ENCODE data around the gene ZNF385B. TPM values are rescaled to one million over a fixed set of nuclear protein-coding genes. Genes with fewer than 3 reads are reported as not detected.

Gene ZNF385B
- polyA plus RNA-seq, 1 donor from 2014 or later = 0.31 TPM

GRCh38 chr2:179574061-179574519 is 287.3 kb downstream of the ZNF385B start:
- H3K9ac ChIP-seq (ENCODE audit: low read length) = no peak overlapping the region
- no peak overlapping the region for H2AFZ ChIP-seq (ENCODE audit: low read depth, low read length)
- H3K9me3 ChIP-seq (ENCODE audit: low read length) = no peaks in the 10 kb centered on the region
- H3K4me3 ChIP-seq (ENCODE audit: low read length) = no peak overlapping the region
- H3K36me3 ChIP-seq (ENCODE audit: insufficient read depth, low read length) = no peaks in the 10 kb centered on the region
- H3K4me2 ChIP-seq (ENCODE audit: low read length) = no peak overlapping the region
- no peak for TF ChIP-seq EZH2 (IDR thresholded peaks at IDR 0.05; ENCODE audit: borderline replicate concordance, insufficient read depth, low read length, poor library complexity, severe bottlenecking)
- H3K9me2 ChIP-seq (ENCODE audit: insufficient read depth, low read length) = no peaks in the 10 kb centered on the region
- H3F3A ChIP-seq (ENCODE audit: insufficient read depth, low read length, poor library complexity, severe bottlenecking) = no peaks in the 10 kb centered on the region
- H4K20me1 ChIP-seq (ENCODE audit: insufficient read depth) = no peaks in the 10 kb centered on the region
- no peaks in the 10 kb centered on the region for H3K79me2 ChIP-seq (replicated peaks; ENCODE audit: insufficient read depth, low read length)
- H3K27me3 ChIP-seq (ENCODE audit: insufficient read depth, low read depth, low read length) = no peaks in the 10 kb centered on the region
- no peak overlapping the region for H3K27ac ChIP-seq (ENCODE audit: low read length)

- Histone ChIP-seq H2AFZ (ENCODE audit: low read depth, low read length) (no peak overlapping the region), H3K36me3 (ENCODE audit: insufficient read depth, low read length) (no peaks in the 10 kb centered on the region), H3K9ac (ENCODE audit: low read length) (no peak overlapping the region), H3F3A (ENCODE audit: insufficient read depth, low read length, poor library complexity, severe bottlenecking) (no peaks in the 10 kb centered on the region), H4K20me1 (ENCODE audit: insufficient read depth) (no peaks in the 10 kb centered on the region), H3K4me3 (ENCODE audit: low read length) (no peak overlapping the region), H3K4me2 (ENCODE audit: low read length) (no peak overlapping the region), H3K27me3 (ENCODE audit: insufficient read depth, low read depth, low read length) (no peaks in the 10 kb centered on the region), H3K27ac (ENCODE audit: low read length) (no peak overlapping the region), H3K79me2 (replicated peaks; ENCODE audit: insufficient read depth, low read length) (no peaks in the 10 kb centered on the region), H3K9me3 (ENCODE audit: low read length) (no peaks in the 10 kb centered on the region), H3K9me2 (ENCODE audit: insufficient read depth, low read length) (no peaks in the 10 kb centered on the region)
- TF ChIP-seq EZH2 (IDR thresholded peaks at IDR 0.05; ENCODE audit: borderline replicate concordance, insufficient read depth, low read length, poor library complexity, severe bottlenecking) (no peak), EP300 (conservative IDR thresholded peaks at IDR 0.05; ENCODE audit: poor library complexity, severe bottlenecking) (no peak), REST (IDR thresholded peaks at IDR 0.05; ENCODE audit: borderline replicate concordance) (no peak), POLR2AphosphoS5 (IDR thresholded peaks at IDR 0.05) (no peak), MXI1 (conservative IDR thresholded peaks at IDR 0.05; ENCODE audit: poor library complexity, severe bottlenecking) (no peak), SMC3 (conservative IDR thresholded peaks at IDR 0.05; ENCODE audit: poor library complexity) (no peak), RAD21 (conservative IDR thresholded peaks at IDR 0.05) (no peak), CTCF (IDR thresholded peaks at IDR 0.05; ENCODE audit: poor library complexity, severe bottlenecking) (no peak), TAF1 (IDR thresholded peaks at IDR 0.05; ENCODE audit: low read depth) (no peak)
These were observed 288.9 kb downstream of the ZNF385B start for GRCh38 chr2:179572544-179572943.

GRCh38 chr2:179571721-179572120 is 289.7 kb downstream of the ZNF385B start:
- TF ChIP-seq POLR2AphosphoS5 (IDR thresholded peaks at IDR 0.05) (no peak), REST (IDR thresholded peaks at IDR 0.05; ENCODE audit: borderline replicate concordance) (no peak), TAF1 (IDR thresholded peaks at IDR 0.05; ENCODE audit: low read depth) (no peak), EP300 (conservative IDR thresholded peaks at IDR 0.05; ENCODE audit: poor library complexity, severe bottlenecking) (no peak), CTCF (IDR thresholded peaks at IDR 0.05; ENCODE audit: poor library complexity, severe bottlenecking) (no peak), RAD21 (conservative IDR thresholded peaks at IDR 0.05) (no peak), SMC3 (conservative IDR thresholded peaks at IDR 0.05; ENCODE audit: poor library complexity) (no peak), EZH2 (IDR thresholded peaks at IDR 0.05; ENCODE audit: borderline replicate concordance, insufficient read depth, low read length, poor library complexity, severe bottlenecking) (no peak), MXI1 (conservative IDR thresholded peaks at IDR 0.05; ENCODE audit: poor library complexity, severe bottlenecking) (no peak)
- Histone ChIP-seq H3K36me3 (ENCODE audit: insufficient read depth, low read length) (no peaks in the 10 kb centered on the region), H3K27me3 (ENCODE audit: insufficient read depth, low read depth, low read length) (no peaks in the 10 kb centered on the region), H3K27ac (ENCODE audit: low read length) (no peak overlapping the region), H3K9me3 (ENCODE audit: low read length) (no peaks in the 10 kb centered on the region), H3F3A (ENCODE audit: insufficient read depth, low read length, poor library complexity, severe bottlenecking) (no peaks in the 10 kb centered on the region), H2AFZ (ENCODE audit: low read depth, low read length) (no peak overlapping the region), H3K79me2 (replicated peaks; ENCODE audit: insufficient read depth, low read length) (no peaks in the 10 kb centered on the region), H3K4me3 (ENCODE audit: low read length) (no peak overlapping the region), H3K9ac (ENCODE audit: low read length) (no peak overlapping the region), H4K20me1 (ENCODE audit: insufficient read depth) (no peaks in the 10 kb centered on the region), H3K9me2 (ENCODE audit: insufficient read depth, low read length) (no peaks in the 10 kb centered on the region), H3K4me2 (ENCODE audit: low read length) (no peak overlapping the region)

Measured in neural cell (in vitro differentiated cells).